NCI-H345 (cell line): Measurements from ENCODE around the gene OSBPL10.
A peak's percentile ranks its signal among the peaks of the same experiment; 100 is the strongest.

ENCODE experiments used
- DNase-seq: peaks from one replicate; lab custom pipeline; 2025; lab: John Stamatoyannopoulos, UW

Gene OSBPL10

GRCh38 chr3:31958701-31959152, 22.3 kb downstream of the OSBPL10 start:
- peak; percentile 92 for DNase-seq

- no peak for DNase-seq
Observed at GRCh38 chr3:31957106-31957505, 24.0 kb downstream of the OSBPL10 start.

- DNase-seq: no peak
Observed at GRCh38 chr3:31955581-31955980, 25.5 kb downstream of the OSBPL10 start.

- no peak for DNase-seq
Observed at GRCh38 chr3:31953636-31954035, 27.4 kb downstream of the OSBPL10 start.

- no peak for DNase-seq
Observed at GRCh38 chr3:31953091-31953490, 28.0 kb downstream of the OSBPL10 start.

- no peak for DNase-seq
Observed at GRCh38 chr3:31952205-31952604, 28.9 kb downstream of the OSBPL10 start.

- DNase-seq: no peak
Observed at GRCh38 chr3:31948280-31948679, 32.8 kb downstream of the OSBPL10 start.

- DNase-seq: no peak
Observed at GRCh38 chr3:31947671-31948091, 33.4 kb downstream of the OSBPL10 start.

GRCh38 chr3:31947162-31947561, 33.9 kb downstream of the OSBPL10 start:
- no peak for DNase-seq

GRCh38 chr3:31946484-31947081, 34.5 kb downstream of the OSBPL10 start:
- no peak for DNase-seq

GRCh38 chr3:31945738-31946052, 35.4 kb downstream of the OSBPL10 start:
- no peak for DNase-seq

- DNase-seq: no peak
Observed at GRCh38 chr3:31943041-31943440, 38.0 kb downstream of the OSBPL10 start.

GRCh38 chr3:31942446-31942845, 38.6 kb downstream of the OSBPL10 start:
- no peak for DNase-seq

- no peak for DNase-seq
Observed at GRCh38 chr3:31937225-31937624, 43.8 kb downstream of the OSBPL10 start.

- DNase-seq: no peak
Observed at GRCh38 chr3:31936420-31937060, 44.5 kb downstream of the OSBPL10 start.

- DNase-seq: no peak
Observed at GRCh38 chr3:31934866-31935265, 46.2 kb downstream of the OSBPL10 start.

GRCh38 chr3:31934018-31934417, 47.0 kb downstream of the OSBPL10 start:
- no peak for DNase-seq

GRCh38 chr3:31932990-31933389, 48.1 kb downstream of the OSBPL10 start:
- no peak for DNase-seq

- DNase-seq: no peak
Observed at GRCh38 chr3:31929826-31930502, 51.1 kb downstream of the OSBPL10 start.

GRCh38 chr3:31927811-31928210, 53.3 kb downstream of the OSBPL10 start:
- DNase-seq: no peak

GRCh38 chr3:31926543-31926942, 54.5 kb downstream of the OSBPL10 start:
- no peak for DNase-seq

GRCh38 chr3:31925271-31925630, 55.8 kb downstream of the OSBPL10 start:
- no peak for DNase-seq

GRCh38 chr3:31924610-31925270, 56.3 kb downstream of the OSBPL10 start:
- DNase-seq: no peak
